Uterus (tissue), 4 donors: Measurements from ENCODE around the gene BTF3. TPM values are rescaled to one million over a fixed set of nuclear protein-coding genes. Genes with fewer than 3 reads are reported as not detected.
"Not testable (repeated sequence)": the region's sequence is repeated elsewhere in the genome, so short reads cannot be mapped to it uniquely, and the experiment has no call there.

ENCODE experiments used
- DNase-seq, 2 donors: peaks; one replicate each; pipeline ENCODE4 v3.0.0-alpha.2; 2019 to 2020
- H3K27ac ChIP-seq, 2 donors: fragments of 200-600 bp; sonication (generic); 1 replicate in 1 of 2; 2 replicates in 1 of 2; pipeline ENCODE4 v1.5.1; 2016 to 2018
- H3K27me3 ChIP-seq, 2 donors: fragments of 200-600 bp; sonication (generic); one replicate each; pipeline ENCODE4 v1.5.1; 2018 to 2019; ENCODE audit warnings: control low read depth in 1 of 2
- H3K36me3 ChIP-seq, 2 donors: fragments of 200-600 bp; sonication (generic); one replicate each; pipeline ENCODE4 v1.5.1; 2019; ENCODE audit warnings: control low read depth in 1 of 2
- H3K4me1 ChIP-seq, 2 donors: fragments of 200-600 bp; sonication (generic); one replicate each; pipeline ENCODE4 v1.5.1; 2018 to 2019; ENCODE audit warnings: control low read depth in 1 of 2
- H3K4me3 ChIP-seq, 2 donors: fragments of 200-600 bp; sonication (generic); 1 replicate in 1 of 2; 2 replicates in 1 of 2; pipeline ENCODE4 v1.5.1; 2018 to 2019; ENCODE audit warnings: mild to moderate bottlenecking in 1 of 2
- H3K9me3 ChIP-seq, 2 donors: fragments of 200-600 bp; sonication (generic); one replicate each; pipeline ENCODE4 v1.5.1; 2019; ENCODE audit warnings: control low read depth in 1 of 2
- CTCF ChIP-seq, 4 experiments: fragments of 200-600 bp in 2 of 4; fragments of 450-650 bp in 2 of 4; sonication (generic) in 2 of 4; IDR thresholded peaks; one replicate each; pipeline ENCODE4 v1.5.1; 2016 to 2019; ENCODE audit warnings: antibody characterized with exemption in 4 of 4, mild to moderate bottlenecking in 2 of 4, moderate library complexity in 1 of 4
- POLR2A ChIP-seq, 2 donors: fragments of 450-650 bp; IDR thresholded peaks; one replicate each; pipeline ENCODE4 v1.6.1; 2016; ENCODE audit warnings: antibody characterized with exemption in 2 of 2, mild to moderate bottlenecking in 1 of 2, moderate library complexity in 1 of 2
- intact Hi-C: fragments of 100-400 bp; cut with DNase I; formaldehyde crosslinking; loops from one replicate; pipeline ENCODE4 v1.15.1; 2023; ENCODE audit warnings: low total_unique reads
- total RNA-seq, 4 donors: library from RNA; depleted of rRNA in 3 of 4; stranded (reverse); fragments of >200 nt in 3 of 4; gene quantifications; one replicate each; pipeline versions ENCODE4 v1.1.0 to v1.2.4, GENCODE V29; 2014 to 2023
- donor health status: DM: yes; HTN: yes; CAD: no.

BTF3 gene
- total RNA-seq, 4 donors from 2014 or later: 247 to 690 (median 555) TPM

DNA sequence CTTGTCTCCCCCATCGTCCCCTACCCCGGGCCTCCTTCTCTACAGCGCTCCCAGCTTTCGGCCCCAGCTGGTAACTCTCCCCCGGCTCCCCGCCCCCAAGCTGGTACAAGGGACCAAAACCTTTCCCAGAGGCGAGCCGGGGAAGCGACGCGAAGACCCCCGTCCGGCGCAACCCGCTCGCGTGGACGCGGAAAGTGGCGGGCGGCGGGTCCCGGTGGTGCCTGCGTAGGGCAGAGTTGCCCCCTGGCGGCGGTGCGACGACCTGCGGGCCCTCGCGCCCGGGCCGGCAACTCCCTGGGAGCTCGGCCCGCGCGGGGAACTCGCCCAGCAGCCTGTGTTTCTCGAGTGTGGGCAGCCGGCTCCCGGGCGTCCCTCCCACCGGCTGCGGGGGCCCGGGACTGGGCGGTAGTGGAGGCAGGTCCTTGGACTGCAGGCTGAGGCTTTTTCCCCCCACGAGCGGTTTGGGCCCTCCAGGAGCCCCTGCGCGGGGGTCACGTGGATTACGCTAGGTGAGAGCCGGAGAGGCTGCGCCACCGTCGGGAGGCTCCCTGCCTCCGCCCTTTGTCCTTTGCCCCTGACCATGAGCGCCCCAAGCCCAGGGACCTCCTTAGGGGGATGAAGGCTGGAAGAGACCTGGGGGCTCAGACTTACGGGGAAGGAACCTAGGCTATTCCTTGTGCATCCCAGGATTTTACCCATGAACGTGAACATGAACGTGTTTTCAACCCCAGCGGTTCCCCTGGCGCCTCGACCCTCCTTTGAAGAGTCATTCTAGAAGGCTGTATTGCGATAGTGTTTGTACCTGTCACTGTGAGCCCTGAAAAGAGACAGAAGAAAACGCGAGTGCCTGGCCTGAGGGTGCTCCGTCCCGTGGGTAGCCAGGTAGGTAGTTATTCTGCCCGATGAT lies 46.8 kb upstream of the BTF3 start:
- TF ChIP-seq CTCF (IDR thresholded peaks at IDR 0.05) (peak; percentile 19 to 67 (median 52)), POLR2A (IDR thresholded peaks at IDR 0.05) (no peak)
- Histone ChIP-seq H3K27me3 (peaks cover 32 to 54% of the 10 kb centered on the region in 2 donors), H3K27ac (no peak overlapping the region), H3K4me1 (peaks cover 0 to 15% of the 10 kb centered on the region in 2 donors), H3K4me3 (no peak overlapping the region), H3K36me3 (no peaks in the 10 kb centered on the region), H3K9me3 (no peaks in the 10 kb centered on the region)
- DNase-seq: peak in 1 of 2 donors; percentile 23
- intact Hi-C loops: loop anchor here (10.0 kb wide), 1 partner anchor 237 kb away; no protein-coding TSS in a partner anchor

DNA sequence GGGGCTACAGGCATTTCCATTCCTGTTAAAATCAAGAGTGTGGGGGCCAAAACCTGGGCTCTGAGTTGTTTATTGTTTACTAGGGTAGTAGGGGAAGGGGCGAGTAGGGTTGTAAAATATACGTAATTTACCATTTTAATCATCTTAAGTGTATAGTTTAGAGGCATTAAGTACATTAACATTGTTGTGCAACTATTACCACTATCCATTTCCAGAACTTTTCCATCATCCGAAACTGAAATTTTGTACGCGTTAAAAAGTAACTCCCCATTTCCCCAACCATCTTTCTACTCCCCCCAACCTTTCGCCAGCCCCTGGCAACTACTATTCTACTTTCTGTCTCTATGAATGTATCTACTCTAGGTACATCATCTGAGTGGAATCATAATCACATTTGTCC lies 46.0 kb upstream of the BTF3 start:
- no peak for DNase-seq
- Histone ChIP-seq H3K4me1 (peaks cover 0 to 11% of the 10 kb centered on the region in 2 donors), H3K27me3 (peaks cover 32 to 50% of the 10 kb centered on the region in 2 donors), H3K36me3 (no peaks in the 10 kb centered on the region), H3K4me3 (no peak overlapping the region), H3K27ac (no peak overlapping the region), H3K9me3 (no peaks in the 10 kb centered on the region)
- no peak for TF ChIP-seq CTCF (IDR thresholded peaks at IDR 0.05)
- no peak for TF ChIP-seq POLR2A (IDR thresholded peaks at IDR 0.05)
- intact Hi-C loops: loop anchor here (10.0 kb wide), 1 partner anchor 237 kb away; no protein-coding TSS in a partner anchor

DNA sequence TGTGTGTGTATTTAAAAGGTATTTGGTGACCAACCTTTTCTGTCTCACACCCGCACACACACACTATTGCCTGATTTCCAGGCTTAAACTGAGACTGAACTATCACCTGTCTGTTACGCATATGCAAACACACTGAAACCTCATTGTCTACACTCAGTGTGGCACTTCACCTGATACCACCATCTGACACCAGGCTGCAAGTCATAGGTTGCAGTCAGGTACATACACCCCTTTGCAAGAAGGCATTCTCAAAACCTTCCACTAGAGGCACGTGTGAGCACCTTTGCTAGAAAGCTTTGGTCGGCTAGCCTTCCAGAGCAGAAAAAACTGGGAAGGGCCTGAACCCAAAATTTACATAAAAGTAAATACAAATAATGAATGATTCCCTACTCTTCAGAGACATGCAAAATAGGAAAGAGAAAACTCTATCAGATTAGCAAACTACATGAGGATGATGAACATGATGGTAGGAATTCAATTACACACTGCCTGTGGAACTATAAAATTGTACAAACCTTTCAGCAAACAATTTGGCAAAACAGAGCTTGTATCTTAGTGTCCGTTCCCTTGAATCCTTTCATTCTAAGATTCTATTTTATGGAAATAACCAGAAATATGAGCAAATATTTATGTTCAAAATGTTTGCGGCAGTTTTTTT lies 43.7 kb upstream of the BTF3 start:
- H3K27me3 ChIP-seq: peaks cover 23 to 43% of the 10 kb centered on the region in 2 donors
- no peaks in the 10 kb centered on the region for H3K9me3 ChIP-seq
- TF ChIP-seq CTCF (IDR thresholded peaks at IDR 0.05) (peak; percentile 15 to 47 (median 30)), POLR2A (IDR thresholded peaks at IDR 0.05) (no peak)
- H3K27ac ChIP-seq: no peak overlapping the region
- intact Hi-C loops: loop anchor here (10.0 kb wide), 1 partner anchor 240 kb away; no protein-coding TSS in a partner anchor
- no peak for DNase-seq
- no peak overlapping the region for H3K4me3 ChIP-seq
- no peaks in the 10 kb centered on the region for H3K4me1 ChIP-seq
- no peaks in the 10 kb centered on the region for H3K36me3 ChIP-seq

DNA sequence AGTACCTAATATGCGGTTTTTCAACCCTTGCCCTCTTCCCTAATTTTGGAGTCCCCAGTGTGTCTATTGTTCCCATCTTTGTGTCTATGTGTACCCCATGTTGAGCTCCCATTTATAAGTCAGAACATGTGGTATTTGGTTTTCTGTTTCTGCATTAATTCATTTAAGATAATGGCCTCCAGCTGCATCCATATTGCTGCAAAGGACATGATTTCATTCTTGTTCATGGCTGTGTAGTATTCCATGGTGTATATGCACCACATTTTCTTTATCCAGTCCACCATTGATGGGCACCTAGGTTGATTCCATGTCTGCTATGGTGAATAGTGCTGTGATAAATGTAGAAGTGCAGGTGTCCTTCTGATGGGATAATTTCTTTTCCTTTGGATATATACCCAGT lies 41.8 kb upstream of the BTF3 start:
- H3K4me1 ChIP-seq, H3K9me3 ChIP-seq, H3K4me3 ChIP-seq, DNase-seq, H3K27ac ChIP-seq, H3K36me3 ChIP-seq: not testable (repeated sequence)
- intact Hi-C loops: loop anchor here (10.0 kb wide), 1 partner anchor 242 kb away; no protein-coding TSS in a partner anchor
- H3K27me3 ChIP-seq: peaks cover 7 to 27% of the 10 kb centered on the region in 2 donors

DNA sequence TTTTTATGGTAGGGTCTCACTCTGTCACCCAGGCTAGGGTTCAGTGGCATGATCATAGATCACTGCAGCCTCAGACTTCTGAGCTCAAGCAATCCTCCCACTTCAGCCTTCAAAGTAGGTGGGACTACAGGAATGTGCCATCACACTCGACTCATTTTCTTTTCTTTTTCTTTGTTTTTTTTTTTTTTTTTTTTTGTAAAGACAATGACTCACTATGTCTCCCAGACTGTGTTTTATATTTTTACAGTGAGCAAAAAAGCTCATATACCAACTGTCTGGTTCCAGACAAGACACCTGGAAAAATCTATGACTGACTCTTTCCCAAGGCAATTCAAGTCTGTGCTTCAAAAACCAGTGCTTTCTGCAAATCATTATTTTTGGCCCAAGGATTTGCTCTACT lies 38.9 kb upstream of the BTF3 start:
- Histone ChIP-seq H3K27ac (no peak overlapping the region), H3K27me3 (peaks cover 0 to 15% of the 10 kb centered on the region in 2 donors), H3K9me3 (no peaks in the 10 kb centered on the region), H3K4me1 (no peaks in the 10 kb centered on the region), H3K4me3 (no peak overlapping the region), H3K36me3 (no peaks in the 10 kb centered on the region)
- intact Hi-C loops: loop anchor here (10.0 kb wide), 1 partner anchor 245 kb away; no protein-coding TSS in a partner anchor
- TF ChIP-seq CTCF (IDR thresholded peaks at IDR 0.05) (no peak), POLR2A (IDR thresholded peaks at IDR 0.05) (no peak)
- DNase-seq: no peak
